Panc1 (cell line): Measurements from ENCODE around the gene CROCC2. TPM values are rescaled to one million over a fixed set of nuclear protein-coding genes. Genes with fewer than 3 reads are reported as not detected.
A peak's percentile ranks its signal among the peaks of the same experiment; 100 is the strongest.

Experiments used
- ATAC-seq: fragments of 200-7000 bp; cut with Tn5 transposase; 2 replicates; pipeline ENCODE4 v1.9.1; 2020; ENCODE audit warnings: mild to moderate bottlenecking, moderate library complexity
- BruUV-seq: library from RNA; stranded (reverse); fragments of 400-500 nt; replicated peaks from 2 replicates; lab custom pipeline; 2021; lab: Mats Ljungman, UMichigan
- CTCF ChIA-PET: fragments of 300-600 bp; sonication (Branson Sonifier 250); formaldehyde crosslinking; loops from one replicate; lab custom pipeline; 2022; ENCODE audit warnings: antibody characterized with exemption; lab: Charles Lee
- POLR2A ChIA-PET: fragments of 300-600 bp; sonication (Branson Sonifier 250); formaldehyde crosslinking; loops from one replicate; lab custom pipeline; 2022; ENCODE audit warnings: antibody characterized with exemption; lab: Charles Lee
- DNase-seq: peaks from one replicate; pipeline ENCODE4 v3.0.0-alpha.2; 2010; ENCODE audit warnings: low read depth, low spot score
- H3K27ac ChIP-seq: 2 replicates; pipeline ENCODE4 v1.5.1; 2011; ENCODE audit warnings: mild to moderate bottlenecking, low read length, inconsistent platforms
- H3K27me3 ChIP-seq: fragments of 200-500 bp; sonication (Bioruptor generic); 2 replicates; pipeline ENCODE4 v1.6.0; 2014; ENCODE audit warnings: low read length, inconsistent platforms; ENCODE audit not compliant: control insufficient read depth, insufficient read depth
- H3K36me3 ChIP-seq: fragments of 200-500 bp; sonication (Bioruptor generic); 2 replicates; pipeline ENCODE4 v1.5.1; 2014; ENCODE audit warnings: inconsistent platforms, mild to moderate bottlenecking, low read length, moderate library complexity; ENCODE audit not compliant: control insufficient read depth, insufficient read depth
- H3K4me1 ChIP-seq: 2 replicates; pipeline ENCODE4 v1.5.1; 2011; ENCODE audit warnings: inconsistent platforms, mild to moderate bottlenecking, low read length, moderate library complexity; ENCODE audit not compliant: control insufficient read depth, insufficient read depth
- H3K4me3 ChIP-seq, 2 experiments: 2 replicates each; pipeline ENCODE4 v1.5.1; 2011 to 2012; ENCODE audit warnings: low read depth in 2 of 2, low read length in 2 of 2, mild to moderate bottlenecking in 2 of 2, inconsistent platforms in 1 of 2, moderate library complexity in 1 of 2
- H3K9me3 ChIP-seq: fragments of 200-500 bp; sonication (Bioruptor generic); 2 replicates; pipeline ENCODE4 v1.5.1; 2014; ENCODE audit warnings: low read depth, mild to moderate bottlenecking, inconsistent platforms, low read length, moderate library complexity; ENCODE audit not compliant: control insufficient read depth, insufficient read depth
- CTCF ChIP-seq: fragments of 450-650 bp; IDR thresholded peaks from 2 replicates; pipeline ENCODE4 v1.5.1; 2017; ENCODE audit warnings: mild to moderate bottlenecking
- POLR2AphosphoS5 ChIP-seq: IDR thresholded peaks from 2 replicates; pipeline ENCODE4 v1.6.1; 2012; ENCODE audit warnings: mild to moderate bottlenecking, low read depth, low read length, moderate library complexity
- SIN3A ChIP-seq: IDR thresholded peaks from 2 replicates; pipeline ENCODE4 v1.6.1; 2012; ENCODE audit warnings: low read depth, mild to moderate bottlenecking, low read length, moderate library complexity, borderline replicate concordance; ENCODE audit not compliant: insufficient read depth
- TCF7L2 ChIP-seq: IDR thresholded peaks from 2 replicates; pipeline ENCODE4 v1.6.1; 2011; ENCODE audit warnings: mild to moderate bottlenecking, low read depth, low read length, inconsistent platforms
- in situ Hi-C: cut with HindIII; loops from 2 replicates; pipeline ENCODE4 v1.10.0; 2016; ENCODE audit warnings: low sequenced_read_pairs, low pct_unique_long_range_greater_than_20kb
- intact Hi-C: fragments of 100-400 bp; cut with micrococcal nuclease; formaldehyde crosslinking; loops from one replicate; pipeline ENCODE4 v1.10.0; 2022; ENCODE audit not compliant: unreplicated experiment
- total RNA-seq: library from RNA; stranded (reverse); gene quantifications from one replicate; pipeline ENCODE4 v1.2.1, GENCODE V29; 2021; ENCODE audit not compliant: unreplicated experiment
- TF ChIP-seq, protein P1 (sequence below), 2 experiments: IDR thresholded peaks; 2 replicates each; pipeline ENCODE4 v1.6.1; 2011 to 2012; ENCODE audit warnings: low read depth in 2 of 2, control low read depth in 1 of 2, low read length in 1 of 2, mild to moderate bottlenecking in 1 of 2, moderate library complexity in 1 of 2; ENCODE audit not compliant: insufficient read depth in 1 of 2

CROCC2 gene
- total RNA-seq, 1 experiment from 2014 or later = 0.23 TPM

DNA sequence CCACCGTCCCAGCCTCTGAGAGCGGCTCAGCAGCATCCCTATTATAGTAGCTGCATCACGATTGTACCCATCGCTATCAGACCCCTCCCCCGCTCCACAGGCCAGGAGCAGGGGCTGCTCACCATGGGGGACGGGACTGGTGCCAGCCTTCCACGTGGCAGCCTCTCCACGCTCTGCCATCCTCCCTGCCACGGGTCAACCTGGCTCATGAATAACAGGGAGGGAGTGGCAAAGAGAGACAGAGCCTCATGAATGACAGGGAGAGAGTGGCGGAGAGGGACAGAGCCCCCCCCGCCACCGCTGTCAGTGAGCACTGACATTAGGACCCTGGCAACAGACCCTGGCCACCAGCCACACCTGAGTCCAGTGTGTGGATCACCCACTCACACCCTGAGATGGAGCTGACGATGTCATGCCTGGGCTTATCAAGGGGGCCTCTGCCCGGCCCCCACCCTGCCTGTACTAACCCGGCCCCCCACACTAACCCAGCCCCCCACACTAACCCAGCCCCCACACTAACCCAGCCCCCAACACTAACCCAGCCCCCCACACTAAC lies 16.9 kb downstream of the CROCC2 start:
- TF ChIP-seq CTCF = no peak
- no peak for TF ChIP-seq SIN3A
- TF ChIP-seq, protein P1, sequence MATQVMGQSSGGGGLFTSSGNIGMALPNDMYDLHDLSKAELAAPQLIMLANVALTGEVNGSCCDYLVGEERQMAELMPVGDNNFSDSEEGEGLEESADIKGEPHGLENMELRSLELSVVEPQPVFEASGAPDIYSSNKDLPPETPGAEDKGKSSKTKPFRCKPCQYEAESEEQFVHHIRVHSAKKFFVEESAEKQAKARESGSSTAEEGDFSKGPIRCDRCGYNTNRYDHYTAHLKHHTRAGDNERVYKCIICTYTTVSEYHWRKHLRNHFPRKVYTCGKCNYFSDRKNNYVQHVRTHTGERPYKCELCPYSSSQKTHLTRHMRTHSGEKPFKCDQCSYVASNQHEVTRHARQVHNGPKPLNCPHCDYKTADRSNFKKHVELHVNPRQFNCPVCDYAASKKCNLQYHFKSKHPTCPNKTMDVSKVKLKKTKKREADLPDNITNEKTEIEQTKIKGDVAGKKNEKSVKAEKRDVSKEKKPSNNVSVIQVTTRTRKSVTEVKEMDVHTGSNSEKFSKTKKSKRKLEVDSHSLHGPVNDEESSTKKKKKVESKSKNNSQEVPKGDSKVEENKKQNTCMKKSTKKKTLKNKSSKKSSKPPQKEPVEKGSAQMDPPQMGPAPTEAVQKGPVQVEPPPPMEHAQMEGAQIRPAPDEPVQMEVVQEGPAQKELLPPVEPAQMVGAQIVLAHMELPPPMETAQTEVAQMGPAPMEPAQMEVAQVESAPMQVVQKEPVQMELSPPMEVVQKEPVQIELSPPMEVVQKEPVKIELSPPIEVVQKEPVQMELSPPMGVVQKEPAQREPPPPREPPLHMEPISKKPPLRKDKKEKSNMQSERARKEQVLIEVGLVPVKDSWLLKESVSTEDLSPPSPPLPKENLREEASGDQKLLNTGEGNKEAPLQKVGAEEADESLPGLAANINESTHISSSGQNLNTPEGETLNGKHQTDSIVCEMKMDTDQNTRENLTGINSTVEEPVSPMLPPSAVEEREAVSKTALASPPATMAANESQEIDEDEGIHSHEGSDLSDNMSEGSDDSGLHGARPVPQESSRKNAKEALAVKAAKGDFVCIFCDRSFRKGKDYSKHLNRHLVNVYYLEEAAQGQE (IDR thresholded peaks at IDR 0.05; ENCODE audit: insufficient read depth in 1 of 2, low read depth in 2 of 2, low read length in 1 of 2) = no peak
- no peak for TF ChIP-seq TCF7L2
- no peak for TF ChIP-seq POLR2AphosphoS5
- no TSS peak for BruUV-seq
- no peak overlapping the region for H3K4me3 ChIP-seq
- in situ Hi-C loops (no loop called here), intact Hi-C loops (no loop called here)
- POLR2A ChIA-PET = no interaction called here
- peaks cover 50% of the 10 kb centered on the region for H3K4me1 ChIP-seq
- no peaks in the 10 kb centered on the region for H3K27me3 ChIP-seq
- DNase-seq (no peak), ATAC-seq (peak; percentile 23)
- CTCF ChIA-PET = interaction anchor here (1.1 kb wide), 1 partner anchor 9 kb away, joined by 3 read pairs; no protein-coding TSS in a partner anchor
- no peak overlapping the region; the same call in 1 of the 2 replicates for H3K27ac ChIP-seq
- no peaks in the 10 kb centered on the region for H3K9me3 ChIP-seq
- no peaks in the 10 kb centered on the region for H3K36me3 ChIP-seq

DNA sequence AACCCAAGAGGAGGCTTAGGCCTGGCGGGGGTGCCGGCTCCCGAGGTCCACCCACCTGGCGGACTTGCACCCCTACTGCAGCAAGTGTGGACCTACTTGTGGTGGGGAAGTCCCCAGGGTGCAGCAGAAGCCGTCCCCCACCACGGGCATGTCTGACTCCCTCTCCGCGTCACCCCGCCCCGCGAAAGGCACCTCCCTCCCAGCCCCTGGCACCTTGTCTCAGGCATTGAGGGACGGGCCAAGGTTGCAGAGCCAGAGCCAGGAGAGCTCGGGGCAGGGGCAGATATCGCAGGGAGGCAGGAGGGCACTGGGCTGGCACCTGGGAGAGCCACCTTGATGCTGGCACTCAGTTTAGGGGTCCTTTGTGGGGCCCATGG lies 19.0 kb downstream of the CROCC2 start:
- Histone ChIP-seq H3K4me3 (no peak overlapping the region), H3K27me3 (no peaks in the 10 kb centered on the region), H3K4me1 (peaks cover 38% of the 10 kb centered on the region), H3K9me3 (no peaks in the 10 kb centered on the region), H3K36me3 (no peaks in the 10 kb centered on the region), H3K27ac (no peak overlapping the region)
- ATAC-seq = no peak; the same call in 1 of the 2 replicates
- DNase-seq = no peak
- ChIA-PET POLR2A (no interaction called here), CTCF (no interaction called here)
- intact Hi-C loops = no loop called here
- TF ChIP-seq POLR2AphosphoS5 = no peak
- TF ChIP-seq, protein P1 (IDR thresholded peaks at IDR 0.05; ENCODE audit: insufficient read depth in 1 of 2, low read depth in 2 of 2, low read length in 1 of 2) = no peak
- TF ChIP-seq CTCF = no peak
- TF ChIP-seq SIN3A = no peak
- no peak for TF ChIP-seq TCF7L2
- BruUV-seq = no TSS peak
- in situ Hi-C loops = no loop called here
